ENCODE results near the gene MRC1.

The MRC1 gene

GRCh38 chr10:17787087-17787961 lies 21.8 kb upstream of the MRC1 start:
- H3K4me3 ChIP-seq (ENCODE audit: insufficient read length, low read depth): no peak overlapping the region
- TF ChIP-seq ZNF274 (IDR thresholded peaks at IDR 0.05; ENCODE audit: low read depth, low read length) (no peak), YY1 (IDR thresholded peaks at IDR 0.05; ENCODE audit: insufficient read depth, insufficient read length) (no peak), SUZ12 (IDR thresholded peaks at IDR 0.05; ENCODE audit: extremely low read depth, insufficient read depth, insufficient read length) (no peak)
- DNase-seq (ENCODE audit: low read depth, low spot score): peak; percentile 81
- H3K9ac ChIP-seq (ENCODE audit: insufficient read length, low read depth): no peak overlapping the region
- no peaks in the 10 kb centered on the region for H3K9me3 ChIP-seq (ENCODE audit: insufficient read depth, low read length)
- H3K36me3 ChIP-seq (ENCODE audit: insufficient read depth, insufficient read length, low read length): no peaks in the 10 kb centered on the region
- no peaks in the 10 kb centered on the region for H3K27me3 ChIP-seq (ENCODE audit: insufficient read depth, insufficient read length)
- H3K4me1 ChIP-seq (ENCODE audit: insufficient read depth, insufficient read length): peaks cover 5% of the 10 kb centered on the region

- Histone ChIP-seq H3K4me1 (ENCODE audit: insufficient read depth, insufficient read length) (peaks cover 5% of the 10 kb centered on the region), H3K9ac (ENCODE audit: insufficient read length, low read depth) (no peak overlapping the region), H3K36me3 (ENCODE audit: insufficient read depth, insufficient read length, low read length) (no peaks in the 10 kb centered on the region), H3K27me3 (ENCODE audit: insufficient read depth, insufficient read length) (no peaks in the 10 kb centered on the region), H3K4me3 (ENCODE audit: insufficient read length, low read depth) (no peak overlapping the region), H3K9me3 (ENCODE audit: insufficient read depth, low read length) (no peaks in the 10 kb centered on the region)
- no peak for TF ChIP-seq YY1 (IDR thresholded peaks at IDR 0.05; ENCODE audit: insufficient read depth, insufficient read length)
- no peak for TF ChIP-seq SUZ12 (IDR thresholded peaks at IDR 0.05; ENCODE audit: extremely low read depth, insufficient read depth, insufficient read length)
- no peak for TF ChIP-seq ZNF274 (IDR thresholded peaks at IDR 0.05; ENCODE audit: low read depth, low read length)
- no peak for DNase-seq (ENCODE audit: low read depth, low spot score)
Observed at GRCh38 chr10:17788646-17789045, 20.5 kb upstream of the MRC1 start.

- no peak overlapping the region for H3K4me3 ChIP-seq (ENCODE audit: insufficient read length, low read depth)
- H3K9me3 ChIP-seq (ENCODE audit: insufficient read depth, low read length): no peaks in the 10 kb centered on the region
- no peaks in the 10 kb centered on the region for H3K27me3 ChIP-seq (ENCODE audit: insufficient read depth, insufficient read length)
- H3K4me1 ChIP-seq (ENCODE audit: insufficient read depth, insufficient read length): peaks cover 5% of the 10 kb centered on the region
- H3K9ac ChIP-seq (ENCODE audit: insufficient read length, low read depth): no peak overlapping the region
- no peaks in the 10 kb centered on the region for H3K36me3 ChIP-seq (ENCODE audit: insufficient read depth, insufficient read length, low read length)
- TF ChIP-seq SUZ12 (IDR thresholded peaks at IDR 0.05; ENCODE audit: extremely low read depth, insufficient read depth, insufficient read length) (no peak), ZNF274 (IDR thresholded peaks at IDR 0.05; ENCODE audit: low read depth, low read length) (no peak), YY1 (IDR thresholded peaks at IDR 0.05; ENCODE audit: insufficient read depth, insufficient read length) (no peak)
- no peak for DNase-seq (ENCODE audit: low read depth, low spot score)
Observed at GRCh38 chr10:17789396-17789795, 19.8 kb upstream of the MRC1 start.

- H3K4me3 ChIP-seq (ENCODE audit: insufficient read length, low read depth): no peak overlapping the region
- H3K36me3 ChIP-seq (ENCODE audit: insufficient read depth, insufficient read length, low read length): no peaks in the 10 kb centered on the region
- H3K27me3 ChIP-seq (ENCODE audit: insufficient read depth, insufficient read length): no peaks in the 10 kb centered on the region
- peaks cover 5% of the 10 kb centered on the region for H3K4me1 ChIP-seq (ENCODE audit: insufficient read depth, insufficient read length)
- no peaks in the 10 kb centered on the region for H3K9me3 ChIP-seq (ENCODE audit: insufficient read depth, low read length)
- DNase-seq (ENCODE audit: low read depth, low spot score): no peak
- TF ChIP-seq YY1 (IDR thresholded peaks at IDR 0.05; ENCODE audit: insufficient read depth, insufficient read length) (no peak), SUZ12 (IDR thresholded peaks at IDR 0.05; ENCODE audit: extremely low read depth, insufficient read depth, insufficient read length) (no peak), ZNF274 (IDR thresholded peaks at IDR 0.05; ENCODE audit: low read depth, low read length) (no peak)
- H3K9ac ChIP-seq (ENCODE audit: insufficient read length, low read depth): no peak overlapping the region
Observed at GRCh38 chr10:17790651-17791050, 18.5 kb upstream of the MRC1 start.

GRCh38 chr10:17792991-17793390 lies 16.2 kb upstream of the MRC1 start:
- TF ChIP-seq YY1 (IDR thresholded peaks at IDR 0.05; ENCODE audit: insufficient read depth, insufficient read length) (no peak), ZNF274 (IDR thresholded peaks at IDR 0.05; ENCODE audit: low read depth, low read length) (no peak), SUZ12 (IDR thresholded peaks at IDR 0.05; ENCODE audit: extremely low read depth, insufficient read depth, insufficient read length) (no peak)
- Histone ChIP-seq H3K4me3 (ENCODE audit: insufficient read length, low read depth) (no peak overlapping the region), H3K9ac (ENCODE audit: insufficient read length, low read depth) (no peak overlapping the region), H3K27me3 (ENCODE audit: insufficient read depth, insufficient read length) (no peaks in the 10 kb centered on the region), H3K4me1 (ENCODE audit: insufficient read depth, insufficient read length) (no peaks in the 10 kb centered on the region), H3K9me3 (ENCODE audit: insufficient read depth, low read length) (no peaks in the 10 kb centered on the region), H3K36me3 (ENCODE audit: insufficient read depth, insufficient read length, low read length) (no peaks in the 10 kb centered on the region)
- no peak for DNase-seq (ENCODE audit: low read depth, low spot score)

GRCh38 chr10:17793823-17794644 lies 15.1 kb upstream of the MRC1 start:
- DNase-seq (ENCODE audit: low read depth, low spot score): no peak
- Histone ChIP-seq H3K27me3 (ENCODE audit: insufficient read depth, insufficient read length) (no peaks in the 10 kb centered on the region), H3K4me3 (ENCODE audit: insufficient read length, low read depth) (no peak overlapping the region), H3K36me3 (ENCODE audit: insufficient read depth, insufficient read length, low read length) (no peaks in the 10 kb centered on the region), H3K9ac (ENCODE audit: insufficient read length, low read depth) (no peak overlapping the region), H3K9me3 (ENCODE audit: insufficient read depth, low read length) (no peaks in the 10 kb centered on the region), H3K4me1 (ENCODE audit: insufficient read depth, insufficient read length) (no peaks in the 10 kb centered on the region)
- TF ChIP-seq ZNF274 (IDR thresholded peaks at IDR 0.05; ENCODE audit: low read depth, low read length) (no peak), SUZ12 (IDR thresholded peaks at IDR 0.05; ENCODE audit: extremely low read depth, insufficient read depth, insufficient read length) (no peak), YY1 (IDR thresholded peaks at IDR 0.05; ENCODE audit: insufficient read depth, insufficient read length) (no peak)

GRCh38 chr10:17795083-17795482 lies 14.1 kb upstream of the MRC1 start:
- Histone ChIP-seq H3K27me3 (ENCODE audit: insufficient read depth, insufficient read length) (no peaks in the 10 kb centered on the region), H3K36me3 (ENCODE audit: insufficient read depth, insufficient read length, low read length) (no peaks in the 10 kb centered on the region), H3K9ac (ENCODE audit: insufficient read length, low read depth) (no peak overlapping the region), H3K4me1 (ENCODE audit: insufficient read depth, insufficient read length) (no peaks in the 10 kb centered on the region), H3K4me3 (ENCODE audit: insufficient read length, low read depth) (no peak overlapping the region), H3K9me3 (ENCODE audit: insufficient read depth, low read length) (no peaks in the 10 kb centered on the region)
- DNase-seq (ENCODE audit: low read depth, low spot score): no peak
- TF ChIP-seq SUZ12 (IDR thresholded peaks at IDR 0.05; ENCODE audit: extremely low read depth, insufficient read depth, insufficient read length) (no peak), ZNF274 (IDR thresholded peaks at IDR 0.05; ENCODE audit: low read depth, low read length) (no peak), YY1 (IDR thresholded peaks at IDR 0.05; ENCODE audit: insufficient read depth, insufficient read length) (no peak)
